SK-N-DZ (cell line): ENCODE measurements around the gene ZBTB22. TPM values are rescaled to one million over a fixed set of nuclear protein-coding genes. Genes with fewer than 3 reads are reported as not detected.
"Not testable (repeated sequence)": the region's sequence is repeated elsewhere in the genome, so short reads cannot be mapped to it uniquely, and the experiment has no call there.

Experiments
- DNase-seq: peaks from one replicate; pipeline ENCODE4 v3.0.0-alpha.2; 2015; ENCODE audit warnings: low spot score
- polyA plus RNA-seq, 2 experiments: library from polyadenylated mRNA; depleted of rRNA; stranded (reverse); fragments of >200 nt; gene quantifications; 2 replicates each; pipeline ENCODE4 v1.2.3, GENCODE V29; 2014

The ZBTB22 gene, protein sequence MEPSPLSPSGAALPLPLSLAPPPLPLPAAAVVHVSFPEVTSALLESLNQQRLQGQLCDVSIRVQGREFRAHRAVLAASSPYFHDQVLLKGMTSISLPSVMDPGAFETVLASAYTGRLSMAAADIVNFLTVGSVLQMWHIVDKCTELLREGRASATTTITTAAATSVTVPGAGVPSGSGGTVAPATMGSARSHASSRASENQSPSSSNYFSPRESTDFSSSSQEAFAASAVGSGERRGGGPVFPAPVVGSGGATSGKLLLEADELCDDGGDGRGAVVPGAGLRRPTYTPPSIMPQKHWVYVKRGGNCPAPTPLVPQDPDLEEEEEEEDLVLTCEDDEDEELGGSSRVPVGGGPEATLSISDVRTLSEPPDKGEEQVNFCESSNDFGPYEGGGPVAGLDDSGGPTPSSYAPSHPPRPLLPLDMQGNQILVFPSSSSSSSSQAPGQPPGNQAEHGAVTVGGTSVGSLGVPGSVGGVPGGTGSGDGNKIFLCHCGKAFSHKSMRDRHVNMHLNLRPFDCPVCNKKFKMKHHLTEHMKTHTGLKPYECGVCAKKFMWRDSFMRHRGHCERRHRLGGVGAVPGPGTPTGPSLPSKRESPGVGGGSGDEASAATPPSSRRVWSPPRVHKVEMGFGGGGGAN
- polyA plus RNA-seq (2014; cell fraction: cytosol; rRNA removed): 9.8 and 11.2 TPM in 2 replicates
- polyA plus RNA-seq (2014; cell fraction: nucleus; rRNA removed): 4.3 and 8.8 TPM in 2 replicates

DNA sequence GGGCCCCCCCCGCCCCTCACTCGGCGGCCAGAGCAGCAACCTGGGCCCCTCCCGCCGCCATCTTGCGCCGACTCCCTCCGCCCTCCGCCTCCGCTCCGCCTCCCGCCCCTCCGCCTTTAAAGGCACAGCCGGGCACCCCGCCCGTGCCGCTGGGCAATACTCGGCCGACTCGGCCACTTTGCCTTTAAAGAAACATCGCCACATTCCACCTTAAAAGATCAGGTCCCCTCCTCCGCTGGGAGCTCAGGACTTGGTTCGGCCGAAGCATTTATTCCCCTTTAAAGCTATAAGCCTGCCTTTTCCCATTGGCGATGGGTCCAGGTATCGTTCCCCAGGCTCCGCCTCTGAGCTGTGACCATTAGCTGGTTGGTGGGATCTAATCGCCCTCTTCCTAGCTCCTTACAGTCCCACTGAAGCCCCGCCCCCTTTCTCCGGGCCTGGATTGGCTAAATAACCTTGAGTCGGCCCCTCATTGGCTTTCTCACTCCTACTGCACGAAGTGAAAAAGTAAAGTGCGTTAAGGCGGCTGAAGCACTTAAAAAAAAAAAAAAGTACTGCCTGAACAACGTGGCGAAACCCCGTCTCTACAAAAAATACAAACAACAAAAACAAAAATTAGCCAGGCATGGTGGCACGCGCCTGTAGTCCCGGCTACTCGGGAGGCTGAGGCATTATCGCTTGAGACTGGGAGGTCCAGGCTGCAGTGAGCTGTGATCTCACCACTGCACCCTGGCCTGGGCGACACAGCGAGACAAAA, at the start of gene ZBTB22:
Gene ZBTB22 (minus strand): TSS at position 76 of the 757 bp plus-strand sequence. CDS start 828 bp downstream, outside the sequence.
- DNase-seq: peak; percentile 99

DNA sequence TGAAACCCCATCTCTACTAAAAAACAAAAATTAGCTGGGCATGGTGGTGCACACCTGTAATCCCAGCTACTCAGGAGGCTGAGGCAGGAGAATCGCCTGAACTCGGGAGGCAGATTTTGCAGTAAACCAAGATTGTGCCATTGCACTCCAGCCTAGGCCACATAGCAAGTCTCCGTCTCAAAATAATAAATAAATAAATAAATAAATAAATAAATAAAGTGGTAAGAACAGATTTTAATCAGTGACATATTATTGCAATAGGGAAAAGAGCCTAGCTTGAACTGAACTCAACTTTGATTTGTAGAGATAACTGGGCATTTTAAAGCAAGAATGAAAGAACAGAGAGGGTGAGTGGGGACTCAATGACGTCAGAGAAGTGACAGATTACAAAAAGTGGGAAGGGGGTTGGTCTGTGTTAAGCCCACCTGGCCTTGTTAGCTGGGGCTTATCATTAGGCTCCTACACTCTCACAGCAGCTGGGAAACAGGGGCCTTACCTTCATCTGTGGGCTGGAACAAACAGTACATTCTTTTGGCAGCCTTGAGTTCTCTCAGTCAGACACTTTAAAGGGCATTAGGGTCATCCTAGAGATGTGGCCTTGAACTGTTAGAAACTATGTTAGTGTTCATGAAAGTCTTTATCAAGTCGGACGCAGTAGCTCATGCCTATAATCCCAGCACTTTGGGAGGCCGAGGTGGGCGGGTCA, 49.6 kb upstream of the ZBTB22 start:
- no peak for DNase-seq

DNA sequence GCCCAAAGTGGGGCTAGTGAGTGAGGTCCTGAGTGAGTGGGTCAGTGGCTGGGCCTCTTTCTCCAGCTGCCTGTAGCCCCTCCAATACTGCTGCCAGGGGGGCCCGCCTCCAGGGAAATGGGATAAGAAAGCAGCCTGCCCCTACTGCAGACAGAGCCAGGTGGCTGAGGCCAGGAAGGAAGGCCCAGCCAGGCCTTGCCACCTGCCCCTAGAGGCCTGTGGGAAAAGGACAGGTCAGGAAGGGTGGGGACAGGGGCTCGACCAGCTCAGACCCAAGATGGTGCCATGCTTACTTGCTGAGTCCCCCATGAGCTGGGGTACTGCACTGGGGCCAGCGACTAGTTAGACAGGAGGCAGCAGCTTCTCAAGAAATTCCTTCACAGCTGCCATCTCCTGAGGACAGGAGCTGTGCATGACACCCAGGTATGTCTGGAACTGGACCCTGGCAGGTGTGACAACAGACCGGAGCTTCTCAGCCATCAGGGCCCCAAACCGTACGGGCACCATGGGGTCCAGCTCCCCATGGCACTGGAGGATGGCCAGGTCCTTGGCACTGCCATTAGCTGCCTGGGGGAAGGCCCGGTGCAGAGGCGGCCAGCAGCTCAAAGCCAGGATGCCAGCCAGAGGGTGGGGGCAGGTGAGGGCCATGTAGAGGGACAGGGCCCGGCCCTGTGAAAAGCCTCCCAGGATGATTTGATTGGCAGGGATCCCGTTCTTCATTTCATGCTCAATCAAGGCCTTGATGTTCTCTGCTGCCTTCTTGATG, 47.8 kb upstream of the ZBTB22 start:
- DNase-seq: peak; percentile 38

DNA sequence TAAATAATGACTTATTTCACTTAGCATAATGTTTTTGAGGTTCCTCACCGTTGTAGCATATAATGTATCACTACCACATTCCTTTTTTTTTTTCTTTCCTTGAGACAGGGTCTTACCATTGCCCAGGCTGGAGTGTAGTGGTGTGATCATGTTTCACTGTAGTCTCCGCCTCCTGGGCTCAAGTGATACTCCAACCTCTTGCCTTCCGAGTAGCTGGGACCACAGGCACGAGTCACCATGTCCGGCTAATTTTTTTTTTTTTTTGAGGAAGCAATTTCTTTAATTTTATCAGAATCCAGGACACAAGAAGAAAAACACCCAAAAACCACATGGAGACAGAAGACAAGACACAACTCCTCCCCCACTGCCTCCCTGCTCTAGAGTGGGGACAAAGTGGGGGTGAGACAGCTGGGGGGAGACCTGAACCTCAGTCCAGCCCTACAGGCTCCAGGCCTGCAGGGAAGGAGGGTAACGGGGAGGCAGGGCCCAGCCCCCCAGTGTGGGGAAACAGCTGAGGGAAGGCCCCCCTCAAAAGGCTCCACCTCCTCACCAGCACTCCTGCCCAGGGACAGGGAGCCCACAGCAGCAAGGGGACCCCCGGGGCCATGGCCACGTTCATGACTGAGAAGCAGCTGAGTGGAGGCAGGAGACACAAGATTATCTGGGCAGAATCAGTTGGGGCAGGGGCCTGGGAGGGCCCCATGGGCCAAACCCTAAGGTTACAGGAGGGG, 47.1 kb upstream of the ZBTB22 start:
- peak; percentile 66 for DNase-seq

DNA sequence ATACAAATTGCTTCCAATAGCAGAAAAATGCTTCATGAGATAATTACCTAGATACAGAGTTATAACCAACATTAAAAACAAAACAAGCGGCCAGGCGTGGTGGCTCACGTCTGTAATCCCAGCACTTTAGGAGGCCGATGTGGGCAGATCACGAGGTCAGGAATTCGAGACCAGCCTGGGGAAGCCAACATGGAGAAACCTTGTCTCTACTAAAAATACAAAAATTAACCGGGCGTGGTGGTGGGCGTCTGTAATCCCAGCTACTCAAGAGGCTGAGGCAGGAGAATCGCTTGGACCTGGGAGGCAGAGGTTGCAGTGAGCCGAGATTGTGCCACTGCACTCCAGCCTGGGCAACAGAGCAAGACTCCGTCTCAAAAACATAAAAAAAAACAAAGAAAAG, 45.9 kb upstream of the ZBTB22 start:
- DNase-seq: not testable (repeated sequence)

DNA sequence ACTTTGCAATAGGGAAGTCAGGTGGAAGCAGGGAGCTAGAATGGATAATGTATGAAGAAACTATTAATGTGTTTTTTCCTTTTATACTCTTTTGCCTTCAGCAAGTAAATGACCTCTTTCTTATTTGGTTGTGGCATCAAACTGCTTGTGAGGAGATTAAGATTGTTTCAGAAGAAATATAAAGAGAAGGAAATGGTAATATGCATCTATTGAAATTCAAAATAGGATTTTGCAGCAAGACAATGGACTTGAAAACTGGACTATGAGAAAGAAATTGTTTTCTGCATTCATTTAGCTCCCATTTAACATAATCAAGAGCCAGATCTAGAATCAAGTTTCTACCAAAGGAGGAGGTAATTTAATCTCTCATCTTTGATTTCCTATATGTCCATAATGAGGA, 41.8 kb upstream of the ZBTB22 start:
- DNase-seq: no peak

DNA sequence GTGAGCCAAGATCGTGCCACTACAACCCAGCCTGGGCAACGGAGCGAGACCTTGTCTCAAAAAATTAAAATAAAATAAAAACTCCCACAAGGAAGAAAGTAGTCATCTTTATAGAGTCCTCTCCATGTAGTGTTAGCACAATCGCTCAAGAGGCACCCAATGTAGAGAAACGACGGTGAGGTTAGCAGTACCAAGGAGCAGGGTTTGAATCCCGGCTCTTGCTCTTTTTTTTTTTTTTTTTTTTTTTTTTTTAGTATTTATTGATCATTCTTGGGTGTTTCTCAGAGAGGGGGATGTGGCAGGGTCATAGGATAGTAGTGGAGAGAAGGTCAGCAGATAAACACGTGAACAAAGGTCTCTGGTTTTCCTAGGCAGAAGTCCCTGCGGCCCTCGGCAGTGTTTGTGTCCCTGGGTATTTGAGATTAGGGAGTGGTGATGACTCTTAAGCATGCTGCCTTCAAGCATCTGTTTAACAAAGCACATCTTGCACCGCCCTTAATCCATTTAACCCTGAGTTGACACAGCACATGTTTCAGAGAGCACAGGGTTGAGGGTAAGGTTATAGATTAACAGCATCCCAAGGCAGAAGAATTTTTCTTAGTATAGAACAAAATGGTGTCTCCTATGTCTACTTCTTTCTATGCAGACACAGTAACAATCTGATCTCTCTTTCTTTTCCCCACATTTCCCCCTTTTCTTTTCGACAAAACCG, 39.8 kb upstream of the ZBTB22 start:
- DNase-seq: peak; percentile 52

DNA sequence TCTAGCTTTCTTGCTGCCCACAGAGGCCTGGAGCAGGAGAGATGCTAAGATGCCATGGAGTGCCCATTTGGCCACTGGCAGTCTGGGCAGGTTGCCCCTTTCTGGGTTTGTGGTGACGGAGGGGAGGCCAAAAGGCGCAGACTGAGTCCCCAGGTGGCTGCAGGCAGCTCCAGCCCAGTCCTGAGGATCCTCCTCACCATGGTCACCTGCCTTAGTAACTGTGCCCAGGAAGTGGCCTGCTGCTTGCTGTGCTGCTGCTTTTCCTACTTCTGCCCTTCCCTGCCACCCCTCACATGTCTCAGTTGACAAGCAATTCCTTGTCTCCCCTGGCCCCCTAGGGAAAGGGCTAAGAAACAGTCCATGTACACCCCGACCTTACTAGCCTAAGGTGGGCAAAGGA, 38.8 kb upstream of the ZBTB22 start:
- no peak for DNase-seq

DNA sequence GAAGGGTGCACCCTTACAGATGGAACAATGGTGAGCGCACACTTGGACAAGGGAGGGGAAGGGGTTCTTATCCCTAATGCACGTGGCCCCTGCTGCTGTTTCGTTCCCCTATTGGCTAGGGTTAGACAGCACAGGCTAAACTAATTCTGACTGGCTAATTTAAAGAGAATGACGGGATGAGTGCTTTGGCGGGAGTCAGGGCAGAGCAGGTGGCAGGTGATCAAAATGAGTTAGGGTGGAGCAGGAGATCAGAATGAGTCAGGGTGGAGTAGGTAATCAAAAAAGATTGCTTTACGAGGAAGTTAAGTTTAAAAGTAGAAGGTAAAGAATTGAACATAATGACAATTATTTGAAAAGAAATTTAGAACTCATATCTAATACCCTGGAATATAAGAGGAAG, 38.3 kb upstream of the ZBTB22 start:
- DNase-seq: not testable (repeated sequence)

DNA sequence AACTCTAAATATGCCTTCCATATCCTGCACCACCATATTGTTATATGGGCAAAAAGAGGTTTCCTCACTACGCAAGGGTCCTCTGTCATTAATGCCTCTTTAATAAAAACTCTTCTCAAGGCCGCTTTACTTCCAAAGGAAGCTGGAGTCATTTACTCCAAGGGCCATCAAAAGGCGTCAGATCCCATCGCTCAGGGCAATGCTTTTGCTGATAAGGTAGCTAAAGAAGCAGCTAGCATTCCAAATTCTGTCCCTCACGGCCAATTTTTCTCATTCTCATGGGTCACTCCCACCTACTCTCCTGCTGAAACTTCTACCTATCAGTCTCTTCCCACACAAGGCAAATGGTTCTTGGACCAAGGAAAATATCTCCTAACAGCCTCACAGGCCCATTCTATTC, 30.3 kb upstream of the ZBTB22 start:
- no peak for DNase-seq

DNA sequence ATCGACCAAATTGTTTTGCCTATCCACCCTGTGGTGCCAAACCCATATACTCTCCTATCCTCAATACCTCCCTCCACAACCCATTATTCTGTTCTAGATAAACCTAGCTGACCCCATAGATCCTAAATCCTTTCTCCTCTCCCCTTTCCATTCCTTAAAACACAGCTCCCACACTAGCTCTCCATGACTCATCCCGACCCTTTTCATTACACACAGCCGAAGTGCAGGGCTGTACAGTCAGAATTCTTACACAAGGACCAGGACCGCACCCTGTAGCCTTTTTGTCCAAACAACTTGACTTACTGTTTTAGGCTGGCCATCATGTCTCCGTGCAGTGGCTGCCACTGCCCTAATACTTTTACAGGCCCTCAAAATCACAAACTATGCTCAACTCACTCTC, 29.4 kb upstream of the ZBTB22 start:
- not testable (repeated sequence) for DNase-seq

DNA sequence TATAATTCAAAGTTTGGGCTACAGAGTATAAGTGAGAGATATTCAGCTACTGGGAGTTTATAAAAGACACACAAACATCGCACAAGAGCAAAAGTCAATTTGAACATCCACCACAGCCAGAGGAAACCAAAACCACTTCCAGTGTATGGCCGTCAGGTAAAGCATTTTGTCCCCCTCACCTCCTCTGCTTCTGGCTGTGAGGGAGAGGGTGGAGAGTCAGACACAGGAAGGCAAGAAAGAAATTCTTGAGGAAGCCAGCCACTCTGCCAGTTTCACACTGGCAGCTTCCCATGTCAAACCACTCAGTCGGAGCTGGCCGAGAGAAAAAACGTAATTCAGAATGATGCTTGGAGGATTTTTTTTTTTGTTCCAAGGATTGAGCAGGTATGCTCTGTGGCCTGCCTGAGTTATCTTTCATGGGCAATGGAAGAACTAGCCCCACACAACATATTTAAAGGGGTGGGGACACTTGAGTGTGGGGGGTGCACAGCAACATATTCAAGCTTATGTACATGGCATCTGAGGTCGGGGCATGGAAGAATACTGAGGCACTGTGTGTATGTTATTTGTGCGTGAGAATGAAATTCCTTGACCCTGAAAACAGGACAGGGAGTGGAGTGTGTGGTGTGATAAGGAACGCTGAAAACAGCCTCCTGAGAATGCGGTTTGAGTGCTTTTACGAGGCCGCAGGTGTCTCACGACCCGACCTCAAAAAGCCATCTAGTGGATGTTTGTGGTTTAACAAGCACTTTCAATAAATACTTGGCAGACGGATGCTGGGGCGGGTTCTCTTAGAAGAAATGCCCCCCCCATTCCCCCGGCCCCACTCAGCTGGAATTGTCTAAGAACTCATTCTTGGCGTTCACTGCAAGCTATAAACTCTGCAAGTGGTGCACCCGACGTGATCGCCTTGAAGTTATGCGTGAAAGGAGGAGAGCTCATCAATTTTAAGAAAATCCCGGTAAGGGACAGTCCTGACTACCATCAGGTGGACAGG, 27.5 kb upstream of the ZBTB22 start:
- DNase-seq: peak; percentile 78

DNA sequence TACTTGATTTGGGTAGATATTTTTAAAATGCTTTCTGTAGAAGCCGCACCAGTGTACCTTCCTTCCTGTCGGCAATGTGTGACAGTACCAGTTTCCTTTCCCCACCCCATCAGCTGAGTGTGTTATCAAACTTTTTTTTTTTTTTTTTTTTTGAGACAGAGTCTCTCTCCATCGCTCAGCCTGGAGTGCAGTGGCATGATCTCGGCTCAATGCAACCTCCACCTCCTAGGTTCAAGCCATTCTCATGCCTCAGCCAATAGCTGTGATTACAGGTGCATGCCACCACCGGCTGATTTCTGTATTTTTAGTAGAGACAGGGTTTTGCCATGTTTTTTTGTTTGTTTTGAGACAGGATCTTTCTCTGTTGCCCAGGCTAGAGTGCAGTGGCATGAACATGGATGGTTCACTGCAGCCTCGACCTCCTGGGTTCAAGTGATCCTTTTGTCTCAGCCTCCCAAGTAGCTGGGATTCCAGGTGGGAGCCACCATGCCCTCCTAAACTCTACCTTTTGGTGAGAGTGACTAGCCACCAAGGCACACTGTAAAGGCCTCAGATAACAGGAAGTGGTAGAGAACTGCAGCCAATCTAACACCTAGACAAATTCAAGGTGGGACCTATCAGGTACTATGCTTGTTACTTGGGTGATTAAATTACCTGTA, 26.5 kb upstream of the ZBTB22 start:
- no peak for DNase-seq

DNA sequence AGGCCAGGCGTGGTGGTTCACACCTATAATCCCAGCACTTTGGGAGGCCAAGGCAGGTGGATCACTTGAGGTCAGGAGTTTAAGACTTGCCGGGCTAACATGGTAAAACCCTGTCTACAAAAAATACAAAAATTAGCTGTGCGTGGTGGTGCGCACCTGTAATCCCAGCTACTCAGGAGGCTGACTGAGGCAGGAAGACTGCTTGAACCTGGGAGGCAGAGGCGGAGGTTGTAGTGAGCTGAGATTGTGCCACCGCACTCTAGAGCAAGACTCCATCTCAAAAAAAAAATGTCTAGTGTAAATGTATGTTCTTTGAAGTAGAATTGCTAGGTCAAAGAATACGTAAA, 26.0 kb upstream of the ZBTB22 start:
- not testable (repeated sequence) for DNase-seq

DNA sequence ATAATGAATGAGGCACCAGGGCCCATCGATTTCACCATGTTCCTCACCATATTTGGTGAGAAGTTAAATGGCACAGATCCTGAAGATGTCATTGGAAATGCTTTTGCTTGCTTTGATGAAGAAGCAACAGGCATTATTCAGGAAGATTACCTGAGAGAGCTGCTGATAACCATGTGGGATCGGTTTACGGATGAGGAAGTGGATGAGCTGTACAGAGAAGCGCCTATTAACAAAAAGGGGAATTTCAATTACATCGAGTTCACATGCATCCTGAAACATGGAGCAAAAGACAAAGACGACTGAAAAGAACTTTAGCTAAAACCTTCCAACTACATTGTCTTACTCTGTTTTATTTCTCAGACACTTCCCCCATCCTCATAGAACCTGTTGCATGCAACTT, 21.6 kb upstream of the ZBTB22 start:
- no peak for DNase-seq

DNA sequence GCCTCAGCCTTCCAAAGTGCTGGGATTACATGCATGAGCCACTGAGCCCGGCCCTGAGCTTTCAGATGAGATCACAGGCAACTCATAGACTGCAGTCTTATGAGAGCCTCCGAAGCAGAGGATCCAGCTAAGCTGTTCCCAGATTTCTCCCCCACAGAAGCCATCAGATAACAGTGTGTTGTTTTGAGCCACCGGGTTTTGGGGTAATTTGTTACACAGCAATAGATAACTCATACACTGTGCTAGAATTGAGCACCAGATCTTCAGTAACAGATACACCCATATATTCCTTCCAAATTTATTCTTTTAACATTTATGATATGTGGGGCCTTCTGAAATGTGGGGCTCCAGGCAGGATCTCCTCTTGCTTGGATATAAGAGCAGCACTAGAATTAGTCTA, 19.0 kb upstream of the ZBTB22 start:
- no peak for DNase-seq

DNA sequence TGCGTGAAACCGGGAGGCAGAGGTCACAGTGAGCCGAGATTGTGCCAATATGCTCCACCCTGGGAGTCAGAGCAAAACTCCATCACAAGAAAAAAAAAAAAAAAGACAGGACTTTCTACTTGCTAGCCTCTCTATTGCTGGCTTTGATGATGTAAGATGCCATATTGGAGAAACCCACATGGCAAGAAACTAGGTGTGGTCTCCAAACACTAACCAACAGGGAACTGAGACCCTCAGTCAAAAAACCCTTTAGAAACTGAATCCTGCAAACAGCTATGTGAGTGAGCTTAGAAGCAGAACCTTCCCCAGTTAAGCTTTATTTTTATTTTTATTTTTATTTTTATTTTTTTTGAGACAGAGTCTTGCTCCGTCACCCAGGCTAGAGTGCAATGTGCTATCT, 18.4 kb upstream of the ZBTB22 start:
- DNase-seq: no peak

DNA sequence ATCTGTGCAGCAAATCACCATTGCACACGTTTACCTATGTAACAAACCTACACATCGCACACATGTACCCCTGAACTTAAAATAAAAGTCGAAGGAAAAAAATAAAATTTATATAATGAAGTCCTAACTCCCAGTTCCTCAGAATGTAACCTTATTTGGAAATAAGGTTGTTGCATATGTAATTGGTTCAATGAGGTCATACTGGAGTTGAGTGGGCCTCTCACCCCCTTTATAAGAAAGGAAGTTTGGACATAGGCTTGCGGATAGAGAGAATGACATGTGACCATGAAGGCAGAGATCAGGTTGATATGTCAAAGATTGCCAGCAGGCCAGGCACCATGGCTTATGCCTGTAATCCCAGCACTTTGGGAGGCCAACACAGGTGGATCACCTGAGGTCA, 16.1 kb upstream of the ZBTB22 start:
- no peak for DNase-seq
